Bronchial epithelial cell (primary cell): ENCODE results near the gene FARP1. TPM values are rescaled to one million over a fixed set of nuclear protein-coding genes. Genes with fewer than 3 reads are reported as not detected.

ENCODE experiments used
- DNase-seq: peaks from one replicate; pipeline ENCODE4 v3.0.0-alpha.2; 2010; ENCODE audit warnings: low read depth
- FAIRE-seq: peaks from 2 replicates; lab custom pipeline; 2011; peaks lifted over from hg19 to GRCh38; lab: Jason Lieb, UNC
- H3K27me3 ChIP-seq: 2 replicates; pipeline ENCODE4 v1.5.1; 2011; ENCODE audit warnings: low read length; ENCODE audit not compliant: control insufficient read depth, insufficient read depth
- H3K36me3 ChIP-seq: 2 replicates; pipeline ENCODE4 v1.5.1; 2011; ENCODE audit warnings: low read length; ENCODE audit not compliant: control insufficient read depth, insufficient read depth
- H3K4me3 ChIP-seq: 2 replicates; pipeline ENCODE4 v1.5.1; 2011; ENCODE audit warnings: mild to moderate bottlenecking, low read depth, low read length, control low read depth
- total RNA-seq: library from RNA; depleted of rRNA; stranded (reverse); fragments of >200 nt; gene quantifications from 2 replicates; pipeline ENCODE4 v1.2.1, GENCODE V29; 2014
- TF ChIP-seq, protein P1 (sequence below): IDR thresholded peaks from 2 replicates; pipeline ENCODE4 v1.5.1; 2011; ENCODE audit warnings: mild to moderate bottlenecking, moderate library complexity, low read length, control low read depth, inconsistent platforms; ENCODE audit not compliant: insufficient read depth, severe bottlenecking

The FARP1 gene
- total RNA-seq, 1 donor from 2014 or later: 11.1 TPM

DNA sequence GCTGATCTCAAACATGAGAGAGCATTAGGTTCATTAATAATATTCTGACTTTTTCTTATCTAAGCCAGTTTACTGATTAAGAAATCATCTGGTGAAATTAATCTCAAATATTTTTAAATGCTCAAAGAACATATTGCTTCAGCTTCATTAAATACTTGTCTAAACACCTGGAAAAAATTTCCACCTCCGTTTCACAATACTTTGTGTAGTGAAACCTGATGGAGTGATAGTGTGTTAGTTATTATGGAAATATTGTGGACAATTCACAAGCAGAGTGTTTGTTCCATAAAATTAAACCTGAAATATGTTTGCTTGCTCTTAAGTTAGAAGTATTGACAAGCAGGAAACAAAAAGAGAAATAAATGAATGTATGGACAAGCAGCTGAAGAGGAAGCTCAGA lies 91.5 kb downstream of the FARP1 start:
- no peak for FAIRE-seq
- H3K4me3 ChIP-seq: no peak overlapping the region
- H3K27me3 ChIP-seq: no peaks in the 10 kb centered on the region
- TF ChIP-seq, protein P1, sequence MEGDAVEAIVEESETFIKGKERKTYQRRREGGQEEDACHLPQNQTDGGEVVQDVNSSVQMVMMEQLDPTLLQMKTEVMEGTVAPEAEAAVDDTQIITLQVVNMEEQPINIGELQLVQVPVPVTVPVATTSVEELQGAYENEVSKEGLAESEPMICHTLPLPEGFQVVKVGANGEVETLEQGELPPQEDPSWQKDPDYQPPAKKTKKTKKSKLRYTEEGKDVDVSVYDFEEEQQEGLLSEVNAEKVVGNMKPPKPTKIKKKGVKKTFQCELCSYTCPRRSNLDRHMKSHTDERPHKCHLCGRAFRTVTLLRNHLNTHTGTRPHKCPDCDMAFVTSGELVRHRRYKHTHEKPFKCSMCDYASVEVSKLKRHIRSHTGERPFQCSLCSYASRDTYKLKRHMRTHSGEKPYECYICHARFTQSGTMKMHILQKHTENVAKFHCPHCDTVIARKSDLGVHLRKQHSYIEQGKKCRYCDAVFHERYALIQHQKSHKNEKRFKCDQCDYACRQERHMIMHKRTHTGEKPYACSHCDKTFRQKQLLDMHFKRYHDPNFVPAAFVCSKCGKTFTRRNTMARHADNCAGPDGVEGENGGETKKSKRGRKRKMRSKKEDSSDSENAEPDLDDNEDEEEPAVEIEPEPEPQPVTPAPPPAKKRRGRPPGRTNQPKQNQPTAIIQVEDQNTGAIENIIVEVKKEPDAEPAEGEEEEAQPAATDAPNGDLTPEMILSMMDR: no peak
- no peaks in the 10 kb centered on the region for H3K36me3 ChIP-seq
- no peak for DNase-seq

DNA sequence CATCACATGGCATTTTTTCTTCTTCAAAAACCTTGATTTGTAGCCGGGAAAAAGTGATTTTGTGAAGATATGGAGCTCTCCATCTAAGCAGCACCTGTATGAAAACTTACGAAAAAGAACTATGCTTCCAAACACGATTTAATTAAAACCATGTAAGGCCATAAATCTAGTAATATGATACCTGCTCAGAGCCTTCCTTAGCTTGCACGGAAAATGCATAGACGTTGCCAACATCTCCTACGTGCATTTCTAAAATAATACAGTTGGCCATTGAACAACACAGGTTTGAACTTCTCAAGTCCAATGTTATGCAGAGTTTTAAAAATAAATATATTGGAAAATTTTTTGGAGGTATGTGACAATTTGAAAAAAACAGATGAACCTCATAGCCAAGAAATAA lies 93.3 kb downstream of the FARP1 start:
- FAIRE-seq (no peak), DNase-seq (no peak)
- TF ChIP-seq, protein P1: no peak
- no peaks in the 10 kb centered on the region for H3K36me3 ChIP-seq
- no peak overlapping the region for H3K4me3 ChIP-seq
- H3K27me3 ChIP-seq: no peaks in the 10 kb centered on the region

DNA sequence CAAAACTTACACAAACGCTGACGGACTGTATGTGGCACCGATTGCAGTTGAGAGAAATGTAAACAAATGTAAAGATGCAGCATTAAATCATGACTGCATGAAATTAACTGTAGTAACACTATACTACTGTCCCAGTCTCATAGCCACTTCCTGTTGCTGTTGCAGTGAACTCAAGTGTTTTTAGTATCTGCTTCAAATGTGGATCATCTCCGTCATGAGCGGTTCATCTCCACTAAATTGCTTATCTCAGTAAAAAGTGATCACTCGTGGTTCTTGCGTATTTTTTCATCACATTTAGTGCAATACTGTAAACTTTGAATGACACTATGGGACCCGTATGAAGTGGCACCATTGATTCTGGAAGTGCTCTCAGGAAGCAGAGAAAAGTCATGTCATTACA lies 94.4 kb downstream of the FARP1 start:
- H3K36me3 ChIP-seq: no peaks in the 10 kb centered on the region
- no peak for FAIRE-seq
- no peak for DNase-seq
- H3K4me3 ChIP-seq: no peak overlapping the region
- TF ChIP-seq, protein P1: no peak
- no peaks in the 10 kb centered on the region for H3K27me3 ChIP-seq

DNA sequence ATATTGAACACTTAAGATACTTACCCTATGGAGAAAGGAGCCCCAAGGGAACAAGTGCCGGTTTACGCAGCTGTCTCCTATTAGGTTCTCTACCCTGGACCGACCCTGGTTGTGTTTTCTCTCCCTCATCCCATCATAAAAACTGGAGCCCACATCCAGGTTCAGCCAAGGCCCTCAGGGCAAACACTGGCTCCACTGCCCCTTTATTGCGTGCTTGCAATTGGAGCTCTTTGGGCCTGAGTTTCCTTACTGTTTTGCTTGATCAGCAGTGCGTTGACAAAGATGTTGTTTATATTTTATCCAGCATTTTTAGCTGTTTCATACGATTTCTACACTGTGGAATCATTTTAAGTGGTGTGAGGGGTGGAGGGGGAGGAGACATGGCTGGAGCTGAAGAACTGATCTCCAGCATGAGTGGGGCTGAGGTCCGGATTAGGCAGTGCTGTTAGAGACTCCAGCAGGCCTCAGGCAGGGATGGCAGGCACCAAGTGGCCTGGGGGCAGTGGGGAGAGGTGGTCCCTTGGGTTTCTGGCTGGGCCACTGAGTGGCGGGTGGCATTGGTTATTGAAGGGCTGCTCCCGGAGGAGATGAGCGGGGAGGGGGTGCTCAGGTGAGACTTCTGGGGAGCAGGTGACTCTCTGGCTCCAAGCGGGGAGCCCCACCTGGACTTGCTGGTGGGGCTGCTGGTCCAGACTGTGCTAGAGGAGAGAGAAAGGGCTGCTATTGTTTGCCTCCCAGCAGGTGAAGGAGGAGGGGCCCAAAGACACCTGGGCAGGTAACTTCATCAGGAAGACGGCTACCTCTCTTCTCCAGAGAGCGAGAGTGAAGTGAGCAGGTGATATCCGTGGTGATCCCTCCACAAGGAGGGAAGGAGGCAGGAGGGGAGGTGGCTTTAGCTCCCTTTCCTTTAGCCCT lies 96.5 kb downstream of the FARP1 start:
- DNase-seq (no peak), FAIRE-seq (no peak)
- Histone ChIP-seq H3K36me3 (no peaks in the 10 kb centered on the region), H3K27me3 (no peaks in the 10 kb centered on the region), H3K4me3 (no peak overlapping the region)
- TF ChIP-seq, protein P1: no peak

DNA sequence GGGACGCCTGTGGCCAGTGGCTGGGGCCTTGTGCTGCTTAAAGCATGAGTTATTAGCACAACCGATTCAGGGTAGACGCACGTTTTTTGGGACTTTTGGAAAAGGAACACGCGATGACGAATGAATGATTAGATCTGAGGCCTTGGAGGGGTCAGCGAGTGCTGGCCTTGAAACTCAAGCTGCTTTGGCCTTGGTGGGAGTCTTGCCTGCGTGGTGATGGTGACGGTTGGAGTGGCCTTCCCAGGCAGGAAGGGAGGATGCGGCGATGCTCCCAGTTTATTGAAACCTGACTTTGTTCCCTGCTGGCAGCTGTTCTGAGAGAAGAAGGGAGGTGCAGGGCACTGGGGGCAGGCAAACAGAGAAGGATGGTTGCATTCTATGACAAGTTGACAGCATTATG lies 97.2 kb downstream of the FARP1 start:
- DNase-seq (no peak), FAIRE-seq (no peak)
- H3K4me3 ChIP-seq: no peak overlapping the region
- no peaks in the 10 kb centered on the region for H3K27me3 ChIP-seq
- no peaks in the 10 kb centered on the region for H3K36me3 ChIP-seq
- TF ChIP-seq, protein P1: no peak
